T-helper 9 cell (primary cell): ENCODE results near the gene ARHGAP9.

Experiments used
- DNase-seq: peaks from one replicate; pipeline ENCODE4 v3.0.0-alpha.2; 2020

Gene ARHGAP9

GRCh38 chr12:57491393-57492280 lies 12.0 kb upstream of the ARHGAP9 start:
- no peak for DNase-seq

- no peak for DNase-seq
Observed at GRCh38 chr12:57490126-57490525, 10.5 kb upstream of the ARHGAP9 start.

GRCh38 chr12:57489157-57489641 lies 9.5 kb upstream of the ARHGAP9 start:
- no peak for DNase-seq

GRCh38 chr12:57488402-57489156 lies 8.9 kb upstream of the ARHGAP9 start:
- DNase-seq, result no peak

- DNase-seq, result peak; percentile 85
Observed at GRCh38 chr12:57487597-57488401, 8.1 kb upstream of the ARHGAP9 start, which contains the start of gene MARS1. TSS of gene MARS1 (plus strand) at chr12:57488068. CDS start at chr12:57488091, 23 bp downstream.

GRCh38 chr12:57487055-57487596 lies 7.5 kb upstream of the ARHGAP9 start:
- no peak for DNase-seq

GRCh38 chr12:57485695-57486094 lies 6.0 kb upstream of the ARHGAP9 start:
- no peak for DNase-seq

GRCh38 chr12:57483466-57483865 lies 3.8 kb upstream of the ARHGAP9 start:
- DNase-seq, result no peak

- no peak for DNase-seq
Observed at GRCh38 chr12:57481671-57482070, 2.0 kb upstream of the ARHGAP9 start.

GRCh38 chr12:57479043-57479375 lies 657 bp downstream of the ARHGAP9 start:
- no peak for DNase-seq

- peak; percentile 50 for DNase-seq
Observed at GRCh38 chr12:57477710-57478681, 1.7 kb downstream of the ARHGAP9 start.

GRCh38 chr12:57476993-57477709 lies 2.5 kb downstream of the ARHGAP9 start:
- no peak for DNase-seq

- DNase-seq, result peak; percentile 44
Observed at GRCh38 chr12:57476162-57476992, 3.3 kb downstream of the ARHGAP9 start.

GRCh38 chr12:57475271-57476161 lies 4.2 kb downstream of the ARHGAP9 start:
- DNase-seq, result no peak

- no peak for DNase-seq
Observed at GRCh38 chr12:57474862-57475261, 4.8 kb downstream of the ARHGAP9 start.

GRCh38 chr12:57474430-57474829 lies 5.2 kb downstream of the ARHGAP9 start:
- DNase-seq, result no peak

GRCh38 chr12:57473886-57474285 lies 5.8 kb downstream of the ARHGAP9 start:
- DNase-seq, result no peak

- DNase-seq, result no peak
Observed at GRCh38 chr12:57473392-57473791, 6.3 kb downstream of the ARHGAP9 start.

GRCh38 chr12:57472391-57472790 lies 7.3 kb downstream of the ARHGAP9 start:
- DNase-seq, result no peak
